ENCODE measurements around the gene TTC12.
"Not testable (repeated sequence)": the region's sequence is repeated elsewhere in the genome, so short reads cannot be mapped to it uniquely, and the experiment has no call there.

TTC12 gene

GRCh38 chr11:113289431-113290187 lies 24.8 kb upstream of the TTC12 start:
- TF ChIP-seq, protein P1, sequence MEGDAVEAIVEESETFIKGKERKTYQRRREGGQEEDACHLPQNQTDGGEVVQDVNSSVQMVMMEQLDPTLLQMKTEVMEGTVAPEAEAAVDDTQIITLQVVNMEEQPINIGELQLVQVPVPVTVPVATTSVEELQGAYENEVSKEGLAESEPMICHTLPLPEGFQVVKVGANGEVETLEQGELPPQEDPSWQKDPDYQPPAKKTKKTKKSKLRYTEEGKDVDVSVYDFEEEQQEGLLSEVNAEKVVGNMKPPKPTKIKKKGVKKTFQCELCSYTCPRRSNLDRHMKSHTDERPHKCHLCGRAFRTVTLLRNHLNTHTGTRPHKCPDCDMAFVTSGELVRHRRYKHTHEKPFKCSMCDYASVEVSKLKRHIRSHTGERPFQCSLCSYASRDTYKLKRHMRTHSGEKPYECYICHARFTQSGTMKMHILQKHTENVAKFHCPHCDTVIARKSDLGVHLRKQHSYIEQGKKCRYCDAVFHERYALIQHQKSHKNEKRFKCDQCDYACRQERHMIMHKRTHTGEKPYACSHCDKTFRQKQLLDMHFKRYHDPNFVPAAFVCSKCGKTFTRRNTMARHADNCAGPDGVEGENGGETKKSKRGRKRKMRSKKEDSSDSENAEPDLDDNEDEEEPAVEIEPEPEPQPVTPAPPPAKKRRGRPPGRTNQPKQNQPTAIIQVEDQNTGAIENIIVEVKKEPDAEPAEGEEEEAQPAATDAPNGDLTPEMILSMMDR (IDR thresholded peaks at IDR 0.05; ENCODE audit: control extremely low read depth, extremely low read depth, low read depth, missing control alignments), result peak; percentile 90
- ChIA-PET POLR2A (no interaction called here), CTCF (interaction anchor here (0.7 to 4.3 kb wide), 54 partner anchors 9 to 1354 kb away, joined by 3 to 94 read pairs (median 4); partner anchors contain the start of gene TTC12)
- peak; percentile 81 for DNase-seq (ENCODE audit: extremely low spot score)

GRCh38 chr11:113293936-113294335 lies 20.4 kb upstream of the TTC12 start:
- ChIA-PET CTCF (no interaction called here), POLR2A (no interaction called here)
- TF ChIP-seq, protein P1 (IDR thresholded peaks at IDR 0.05; ENCODE audit: control extremely low read depth, extremely low read depth, low read depth, missing control alignments), result no peak
- DNase-seq (ENCODE audit: extremely low spot score), result no peak

GRCh38 chr11:113295993-113296392 lies 18.4 kb upstream of the TTC12 start:
- TF ChIP-seq, protein P1 (IDR thresholded peaks at IDR 0.05; ENCODE audit: control extremely low read depth, extremely low read depth, low read depth, missing control alignments), result no peak
- no peak for DNase-seq (ENCODE audit: extremely low spot score)
- CTCF ChIA-PET, result interaction anchor here (0.8 to 2.5 kb wide), 4 partner anchors 10 to 707 kb away, joined by 3 to 15 read pairs (median 4); no protein-coding TSS in a partner anchor
- POLR2A ChIA-PET, result no interaction called here

DNA sequence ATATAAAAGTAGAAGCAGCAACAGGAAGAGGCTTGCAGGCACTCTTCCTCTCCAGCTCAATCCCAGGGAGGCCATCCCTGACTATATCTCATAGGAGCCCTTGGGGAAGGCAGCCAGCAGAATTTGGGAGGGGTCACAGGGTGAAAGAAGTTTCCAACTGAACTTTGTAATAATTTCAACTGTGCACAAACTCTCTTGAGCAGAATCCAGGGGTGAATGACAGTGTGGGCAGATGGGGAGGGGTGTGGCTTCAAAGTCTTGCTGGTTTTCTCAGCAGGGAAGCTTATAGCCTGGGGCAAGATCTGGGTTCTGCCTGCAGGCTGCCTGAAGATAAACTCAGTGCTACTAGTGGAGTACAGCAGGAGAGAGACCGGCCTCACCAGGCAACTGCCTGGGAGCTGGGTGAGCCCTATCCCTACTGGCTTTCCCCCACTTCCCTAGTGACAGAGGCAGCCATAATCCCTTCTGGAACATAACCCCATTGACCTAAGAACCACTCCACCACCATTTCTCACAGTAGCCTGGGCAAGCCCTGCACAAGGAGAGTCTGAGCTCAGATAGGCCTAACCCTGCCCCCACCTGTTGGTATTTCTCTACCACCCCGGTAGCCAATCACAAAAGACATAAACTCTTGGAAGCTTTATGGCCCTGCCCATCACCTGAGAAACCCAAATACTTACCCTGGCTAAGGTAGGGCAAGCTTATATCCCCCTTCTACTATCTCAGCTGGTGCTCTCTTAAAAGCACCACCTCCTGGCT lies 17.8 kb upstream of the TTC12 start:
- POLR2A ChIA-PET, result no interaction called here
- TF ChIP-seq, protein P1 (IDR thresholded peaks at IDR 0.05; ENCODE audit: control extremely low read depth, extremely low read depth, low read depth, missing control alignments), result no peak
- no peak for DNase-seq (ENCODE audit: extremely low spot score)
- CTCF ChIA-PET, result interaction anchor here (0.8 to 2.8 kb wide), 5 partner anchors 8 to 714 kb away, joined by 3 to 21 read pairs (median 5); partner anchors contain the start of gene ZW10

DNA sequence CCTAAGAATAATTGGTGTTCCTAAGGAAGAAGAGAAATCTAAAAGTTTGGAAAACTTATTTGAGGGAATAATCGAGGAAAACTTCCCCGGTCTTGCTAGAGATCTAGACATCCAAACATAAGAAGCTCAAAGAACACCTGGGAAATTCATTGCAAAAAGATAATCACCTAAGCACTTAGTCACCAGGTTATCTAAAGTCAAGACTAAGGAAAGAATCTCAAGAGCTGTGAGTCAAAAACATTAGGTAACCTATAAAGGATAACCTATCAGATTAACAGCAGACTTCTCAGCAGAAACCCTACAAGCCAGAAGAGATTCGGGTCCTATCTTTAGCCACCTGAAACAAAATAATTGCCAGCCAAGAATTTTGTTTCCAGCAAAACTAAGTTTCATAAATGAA lies 15.9 kb upstream of the TTC12 start:
- DNase-seq (ENCODE audit: extremely low spot score); POLR2A ChIA-PET: not testable (repeated sequence)
- CTCF ChIA-PET, result interaction anchor here (1.2 to 2.8 kb wide), 2 partner anchors 9 to 21 kb away, joined by 3 to 21 read pairs; no protein-coding TSS in a partner anchor

DNA sequence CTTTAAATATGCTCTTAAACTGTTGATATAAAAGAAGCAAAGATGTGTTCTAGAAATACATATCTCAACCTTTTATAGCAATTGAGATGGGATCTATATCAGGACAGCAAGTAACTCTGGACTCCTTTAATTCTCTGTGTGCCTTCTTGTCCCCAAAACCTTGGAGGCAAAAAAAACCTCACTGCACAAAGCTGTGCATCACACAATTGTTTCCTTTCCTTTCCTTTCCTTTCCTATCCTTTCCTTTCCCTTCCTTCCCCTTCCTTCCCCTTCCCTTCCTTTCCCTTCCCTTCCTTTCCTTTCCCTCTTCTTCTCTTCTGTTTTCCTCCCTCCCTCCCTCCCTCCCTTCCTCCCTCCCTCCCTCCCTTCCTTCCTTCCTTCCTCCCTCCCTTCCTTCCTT lies 9.5 kb upstream of the TTC12 start:
- POLR2A ChIA-PET, result no interaction called here
- TF ChIP-seq, protein P1 (IDR thresholded peaks at IDR 0.05; ENCODE audit: control extremely low read depth, extremely low read depth, low read depth, missing control alignments), result no peak
- DNase-seq (ENCODE audit: extremely low spot score), result no peak
- CTCF ChIA-PET, result interaction anchor here (0.8 to 3.4 kb wide), 14 partner anchors 9 to 468 kb away, joined by 3 to 70 read pairs (median 6); partner anchors contain the start of genes TTC12 and ZW10
